Astrocyte of the cerebellum (primary cell): ENCODE measurements around the gene ACACA.

Experiments used
- DNase-seq: peaks from one replicate; pipeline ENCODE4 v3.0.0-alpha.2; 2011; ENCODE audit warnings: low read depth
- H3K4me3 ChIP-seq: 2 replicates; pipeline ENCODE4 v1.5.1; 2011; ENCODE audit warnings: mild to moderate bottlenecking, low read depth, low read length, moderate library complexity
- CTCF ChIP-seq: IDR thresholded peaks from 2 replicates; pipeline ENCODE4 v1.5.1; 2012; ENCODE audit warnings: low read length, low read depth, moderate library complexity, mild to moderate bottlenecking; ENCODE audit errors: missing control alignments
- in situ Hi-C: cut with HindIII; loops from 2 replicates; pipeline ENCODE4 v1.10.0; 2017; ENCODE audit warnings: low sequenced_read_pairs

ACACA gene

GRCh38 chr17:37097154-37097553, 309.5 kb downstream of the ACACA start:
- TF ChIP-seq CTCF, result no peak
- no peak for DNase-seq
- H3K4me3 ChIP-seq, result no peak overlapping the region
- in situ Hi-C loops, result no loop called here

GRCh38 chr17:37096071-37096470, 310.6 kb downstream of the ACACA start:
- no peak for TF ChIP-seq CTCF
- in situ Hi-C loops, result no loop called here
- no peak for DNase-seq
- H3K4me3 ChIP-seq, result no peak overlapping the region

- in situ Hi-C loops, result no loop called here
- no peak for TF ChIP-seq CTCF
- no peak for DNase-seq
- no peak overlapping the region for H3K4me3 ChIP-seq
Observed at GRCh38 chr17:37094391-37094790, 312.2 kb downstream of the ACACA start.

- H3K4me3 ChIP-seq, result no peak overlapping the region
- no peak for DNase-seq
- no peak for TF ChIP-seq CTCF
- in situ Hi-C loops, result no loop called here
Observed at GRCh38 chr17:37092701-37093100, 313.9 kb downstream of the ACACA start.

- H3K4me3 ChIP-seq, result no peak overlapping the region
- DNase-seq, result no peak
- in situ Hi-C loops, result no loop called here
- TF ChIP-seq CTCF, result no peak
Observed at GRCh38 chr17:37092071-37092470, 314.6 kb downstream of the ACACA start.

GRCh38 chr17:37090941-37091340, 315.7 kb downstream of the ACACA start:
- TF ChIP-seq CTCF, result no peak
- in situ Hi-C loops, result no loop called here
- H3K4me3 ChIP-seq, result no peak overlapping the region
- no peak for DNase-seq

GRCh38 chr17:37089956-37090355, 316.7 kb downstream of the ACACA start:
- TF ChIP-seq CTCF, result no peak
- in situ Hi-C loops, result no loop called here
- DNase-seq, result no peak
- no peak overlapping the region for H3K4me3 ChIP-seq
